ENCODE results near the gene GRM7.
"Not testable (repeated sequence)": the region's sequence is repeated elsewhere in the genome, so short reads cannot be mapped to it uniquely, and the experiment has no call there.

The GRM7 gene

DNA sequence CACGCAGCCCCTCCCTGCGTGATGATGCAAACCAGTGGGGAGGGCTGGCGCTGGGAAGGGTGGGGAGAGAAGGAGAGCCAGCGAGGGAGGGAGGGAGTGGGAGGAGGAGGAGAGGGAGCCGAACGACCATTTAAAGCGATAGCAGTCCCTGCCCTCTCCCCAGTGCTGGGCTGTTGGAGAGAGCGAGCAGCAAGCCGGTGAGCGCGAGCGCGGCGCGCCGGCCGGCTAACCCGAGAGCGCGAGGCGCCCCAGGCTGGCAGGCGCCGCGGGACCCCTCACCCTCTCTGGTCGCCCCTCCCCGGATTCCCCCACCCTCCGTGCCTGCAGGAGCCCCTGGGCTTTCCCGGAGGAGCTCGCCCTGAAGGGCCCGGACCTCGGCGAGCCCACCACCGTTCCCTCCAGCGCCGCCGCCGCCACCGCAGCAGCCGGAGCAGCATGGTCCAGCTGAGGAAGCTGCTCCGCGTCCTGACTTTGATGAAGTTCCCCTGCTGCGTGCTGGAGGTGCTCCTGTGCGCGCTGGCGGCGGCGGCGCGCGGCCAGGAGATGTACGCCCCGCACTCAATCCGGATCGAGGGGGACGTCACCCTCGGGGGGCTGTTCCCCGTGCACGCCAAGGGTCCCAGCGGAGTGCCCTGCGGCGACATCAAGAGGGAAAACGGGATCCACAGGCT lies at the start of gene GRM7:
Gene GRM7 (plus strand): TSS at position 162 of the 671 bp plus-strand sequence.
- no peak for DNase-seq

- DNase-seq, result no peak
Observed at GRCh38 chr3:6821411-6821810, 39.5 kb upstream of the GRM7 start.

- DNase-seq, result no peak
Observed at GRCh38 chr3:6825524-6825923, 35.4 kb upstream of the GRM7 start.

GRCh38 chr3:6827453-6827852 lies 33.5 kb upstream of the GRM7 start:
- DNase-seq, result no peak

GRCh38 chr3:6844723-6845122 lies 16.2 kb upstream of the GRM7 start:
- no peak for DNase-seq

GRCh38 chr3:6854184-6854583 lies 6.7 kb upstream of the GRM7 start:
- DNase-seq, result no peak

- DNase-seq, result no peak
Observed at GRCh38 chr3:6857510-6857909, 3.4 kb upstream of the GRM7 start.

DNA sequence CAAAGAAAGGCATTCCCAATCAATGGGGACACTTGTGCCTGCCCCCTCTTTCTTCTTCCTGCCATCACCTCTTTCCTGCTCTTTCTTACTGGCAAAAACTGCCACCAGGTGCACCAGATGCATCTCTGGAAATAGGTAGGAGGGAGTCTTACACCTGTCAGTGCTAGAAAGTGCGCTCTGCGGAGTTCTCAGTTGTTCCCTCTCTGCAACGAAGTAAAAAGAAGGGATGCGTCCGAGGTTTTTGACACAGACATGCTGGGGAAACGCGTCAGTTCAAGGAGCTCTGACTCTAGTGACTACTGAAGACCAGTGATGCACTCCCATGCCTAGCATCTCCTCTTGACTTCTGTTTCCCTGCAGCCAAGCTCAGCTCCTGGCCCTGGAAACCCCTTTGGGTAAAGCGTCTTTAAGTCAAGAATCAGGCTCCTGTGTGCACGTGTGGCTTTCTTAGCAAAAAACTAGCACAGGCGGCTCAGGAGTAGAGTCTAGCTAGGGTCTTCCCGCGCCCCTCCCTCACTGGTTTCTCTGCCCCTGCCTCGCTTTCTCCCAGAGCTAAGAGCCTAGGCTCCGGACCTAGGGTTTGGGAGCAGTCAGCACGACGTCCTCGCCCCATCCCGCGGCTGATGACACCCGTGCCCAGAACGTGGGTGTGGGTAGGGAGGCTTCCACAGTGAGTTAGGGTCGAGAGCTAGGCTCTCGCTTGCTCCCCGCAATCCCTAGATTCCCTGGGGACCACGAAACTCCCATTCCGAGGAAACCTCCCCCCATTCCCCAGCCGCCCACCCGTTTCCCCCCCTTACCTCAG lies 564 bp upstream of the GRM7 start:
- DNase-seq, result no peak

GRCh38 chr3:6861625-6862000 lies 698 bp downstream of the GRM7 start:
- no peak for DNase-seq

DNA sequence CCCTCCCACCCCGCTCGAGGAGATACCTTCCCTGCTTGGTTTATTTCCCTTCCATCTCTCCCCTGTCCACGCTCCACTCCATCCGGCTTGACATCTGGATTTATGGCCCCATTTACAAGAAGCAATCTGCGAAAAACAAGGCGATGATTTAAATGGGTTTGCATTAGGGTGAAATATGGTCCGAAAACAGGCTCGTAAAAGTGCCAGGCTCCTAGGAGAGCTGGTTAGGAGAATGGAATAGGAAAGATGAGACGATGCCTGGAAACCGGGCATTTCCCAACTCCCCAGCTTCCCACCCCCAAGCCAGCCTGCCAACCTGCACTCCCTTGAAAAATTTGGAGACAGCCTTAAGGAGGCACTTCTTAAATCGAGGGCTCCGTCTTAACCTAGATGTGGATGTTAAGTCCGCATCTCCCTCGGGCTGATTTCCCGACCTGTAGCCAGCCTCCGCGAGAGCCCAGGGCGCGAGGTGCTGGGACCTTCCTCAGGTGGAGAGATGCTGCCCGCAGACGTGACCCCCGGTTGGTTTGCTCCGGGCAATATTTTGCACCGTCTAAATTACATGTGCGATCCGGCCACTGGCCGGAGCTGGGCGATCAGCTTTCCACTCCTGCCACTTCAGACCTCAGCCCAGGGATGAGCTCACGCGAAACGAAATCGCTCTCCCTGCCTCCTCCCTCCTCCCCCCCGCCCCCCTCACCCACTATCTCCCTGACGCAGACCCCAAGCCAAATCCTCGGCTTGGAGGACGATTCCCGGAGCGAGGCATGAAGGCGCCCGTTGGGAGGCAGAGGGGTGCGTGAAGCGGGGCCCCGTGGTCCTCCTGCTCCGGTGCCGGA lies 1.3 kb downstream of the GRM7 start:
- no peak for DNase-seq

DNA sequence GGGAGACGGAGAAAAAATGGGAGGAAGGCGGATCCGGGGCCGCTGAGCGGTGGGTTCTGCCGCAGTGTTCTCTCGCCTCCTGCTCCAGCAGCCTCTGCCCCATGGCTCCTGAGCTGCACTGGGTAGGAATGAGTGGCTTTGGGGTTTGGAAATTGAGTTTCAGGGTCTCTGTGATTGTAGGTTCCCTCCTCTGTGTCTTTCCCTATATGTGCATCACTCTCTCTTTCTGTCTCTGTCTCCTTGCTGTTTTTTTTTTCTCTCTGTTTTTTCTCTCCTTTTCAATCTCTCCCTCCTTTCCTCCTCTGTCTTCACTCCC lies 1.9 kb downstream of the GRM7 start:
- DNase-seq, result no peak

DNA sequence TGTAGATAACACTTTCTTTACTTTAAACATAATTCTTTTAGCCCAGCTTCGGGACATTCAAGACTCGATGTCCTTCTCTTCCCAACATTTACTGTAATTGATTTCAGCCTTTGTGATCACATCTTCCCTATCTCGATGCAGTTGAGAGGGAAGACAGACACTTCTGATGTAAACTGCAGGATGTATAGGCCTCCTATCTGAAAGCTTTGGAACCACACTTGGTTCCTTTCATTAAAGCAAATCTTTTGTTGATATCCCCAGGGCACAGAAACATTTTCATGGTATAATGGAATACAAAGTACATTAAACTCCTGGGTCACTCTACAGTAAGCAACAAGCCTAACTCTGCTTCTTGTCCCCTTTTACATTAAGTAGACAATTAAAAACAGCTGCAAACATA lies 6.4 kb downstream of the GRM7 start:
- no peak for DNase-seq

- no peak for DNase-seq
Observed at GRCh38 chr3:6878731-6879130, 17.8 kb downstream of the GRM7 start.

GRCh38 chr3:6912240-6912639 lies 51.3 kb downstream of the GRM7 start:
- DNase-seq, result no peak

DNA sequence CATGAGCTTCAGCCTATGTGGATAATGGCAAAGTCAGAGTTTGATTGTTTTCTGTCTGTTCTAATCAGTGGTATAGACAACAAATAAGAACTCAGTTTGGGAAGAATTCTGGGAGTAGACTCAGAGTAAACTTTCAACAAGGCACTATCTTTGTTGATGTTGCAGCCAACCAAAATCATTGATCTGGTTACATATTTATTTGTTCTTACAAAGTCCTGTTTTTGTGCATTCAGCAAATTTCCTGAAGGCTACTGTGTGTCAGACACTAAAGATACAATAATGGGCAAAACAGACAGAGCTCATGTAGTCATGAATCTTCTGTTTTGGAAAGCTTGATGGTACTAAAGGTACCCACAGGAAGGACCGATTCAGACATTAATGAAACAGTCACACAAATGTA lies 55.0 kb downstream of the GRM7 start:
- no peak for DNase-seq

DNA sequence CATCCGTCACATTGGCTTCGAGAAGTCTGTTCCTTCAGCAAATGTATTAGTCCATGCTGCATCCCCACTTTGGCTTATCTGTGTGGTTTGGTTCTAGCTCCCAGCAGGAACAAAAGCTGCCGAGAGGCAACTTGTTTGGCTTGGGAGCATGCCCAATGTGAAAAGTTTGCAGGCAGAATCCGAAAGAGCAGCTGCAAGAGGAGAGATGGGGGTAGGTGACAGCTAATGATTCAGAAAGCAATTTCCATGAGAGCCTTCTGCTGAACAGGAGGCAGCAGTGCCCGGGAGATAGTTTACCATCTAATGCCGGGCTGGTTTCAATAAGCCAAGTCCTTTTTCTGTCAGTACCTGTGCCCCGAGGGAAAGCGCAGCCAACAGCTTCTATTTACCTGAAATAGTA lies 60.2 kb downstream of the GRM7 start:
- no peak for DNase-seq

GRCh38 chr3:6921876-6922275 lies 61.0 kb downstream of the GRM7 start:
- no peak for DNase-seq

- no peak for DNase-seq
Observed at GRCh38 chr3:6928064-6928463, 67.1 kb downstream of the GRM7 start.

GRCh38 chr3:6929918-6930317 lies 69.0 kb downstream of the GRM7 start:
- no peak for DNase-seq

GRCh38 chr3:6935418-6935817 lies 74.5 kb downstream of the GRM7 start:
- not testable (repeated sequence) for DNase-seq

GRCh38 chr3:6935970-6936369 lies 75.1 kb downstream of the GRM7 start:
- DNase-seq, result no peak

DNA sequence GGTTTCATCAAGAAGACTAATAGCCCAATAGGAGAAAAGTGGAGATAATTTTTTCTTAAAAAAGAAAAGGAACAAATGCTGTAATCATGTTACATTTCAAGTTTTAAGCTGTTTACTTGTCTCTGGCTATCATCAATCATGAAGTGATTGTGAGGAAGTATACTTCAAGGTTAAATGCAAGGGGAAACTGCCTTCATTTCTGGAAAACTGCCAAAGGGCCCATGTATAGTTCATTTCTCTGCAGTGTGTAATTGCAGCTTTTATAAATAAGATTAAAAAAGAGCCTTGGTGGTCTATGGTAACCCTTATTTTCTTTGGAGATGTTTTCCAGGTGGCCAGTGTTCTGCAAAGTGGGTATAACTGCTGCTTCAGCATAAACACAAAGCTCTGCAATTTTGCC lies 101.9 kb downstream of the GRM7 start:
- DNase-seq, result no peak

DNA sequence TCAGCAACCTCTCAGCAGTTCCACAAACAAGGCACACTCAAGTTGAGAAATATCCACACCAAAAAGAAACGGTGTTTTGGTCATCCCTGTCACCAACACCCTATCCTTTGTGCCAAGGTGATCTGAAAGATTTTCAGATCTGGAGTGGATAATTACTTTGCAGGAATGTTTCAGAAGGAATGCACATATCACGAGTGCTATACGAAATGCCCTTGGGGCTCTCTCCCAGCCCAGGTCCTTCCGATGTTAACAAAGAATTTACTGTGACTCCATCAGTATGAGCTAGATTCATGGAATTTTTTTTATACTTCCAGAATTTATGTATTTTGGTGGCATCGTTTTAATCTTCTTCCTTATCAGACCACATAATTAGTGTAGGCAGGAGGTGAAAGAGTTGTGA lies 105.0 kb downstream of the GRM7 start:
- DNase-seq, result no peak

DNA sequence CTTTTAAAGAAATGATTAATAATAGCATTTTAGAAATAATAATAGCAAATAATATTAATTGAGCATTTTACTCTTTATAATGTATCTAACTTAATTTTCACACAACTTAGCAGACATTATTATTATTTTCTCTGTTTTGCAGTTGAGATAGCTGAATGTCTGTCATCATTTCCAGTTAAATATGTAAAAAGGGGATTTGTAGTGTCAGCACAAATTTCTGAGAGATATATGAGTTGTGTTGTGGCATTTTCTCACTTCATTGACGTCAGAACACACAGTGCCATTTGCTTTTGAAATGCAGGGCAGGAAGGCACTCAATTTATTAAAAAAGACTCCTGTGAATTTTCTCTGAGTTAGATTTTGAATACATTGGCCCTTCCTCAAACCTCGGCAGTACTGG lies 111.0 kb downstream of the GRM7 start:
- no peak for DNase-seq

All from CD4-positive, alpha-beta T cell treated with Interleukin-4 for 1 hour (primary cell).